ENCODE data around the gene RAB37.

The RAB37 gene

GRCh38 chr17:74736513-74737298, at the start of gene RAB37:
Gene RAB37, plus strand, starts transcription at chr17:74737256. Its CDS starts 17 bp downstream, at chr17:74737273.
- Histone ChIP-seq H3K36me3 (ENCODE audit: control insufficient read depth in 2 of 2, insufficient read depth in 1 of 2, low read length in 2 of 2) (no peaks in the 10 kb centered on the region), H3K4me1 (ENCODE audit: control insufficient read depth, insufficient read depth, low read length) (peaks cover 2% of the 10 kb centered on the region; the same call in 1 of the 2 replicates), H3K27ac (ENCODE audit: extremely low read depth, low read depth, low read length) (no peak within 1 kb of the TSS), H3K4me3 (ENCODE audit: low read depth, low read length) (peak within 1 kb of the TSS; percentile 5; the same call in 1 of the 2 replicates), H3K9me3 (ENCODE audit: control insufficient read depth, insufficient read depth, low read depth, low read length) (no peaks in the 10 kb centered on the region)
- CTCF ChIA-PET: interaction anchor here (0.5 to 3.7 kb wide), 15 partner anchors 9 to 1736 kb away, joined by 3 to 64 read pairs (median 4); partner anchors contain the start of gene NAT9
- POLR2A ChIA-PET: interaction anchor here (1.2 kb wide), 1 partner anchor 79 kb away, joined by 4 read pairs; no protein-coding TSS in a partner anchor
- TF ChIP-seq ZSCAN16 (tag by site-specific recombination; IDR thresholded peaks at IDR 0.05) (no peak), PRDM2 (tag by site-specific recombination; IDR thresholded peaks at IDR 0.05; ENCODE audit: borderline replicate concordance) (no peak), GLIS2 (tag by site-specific recombination; IDR thresholded peaks at IDR 0.05) (peak; percentile 87), ZNF777 (tag by site-specific recombination; IDR thresholded peaks at IDR 0.05; ENCODE audit: borderline replicate concordance) (peak; percentile 99), ZNF423 (tag by site-specific recombination; IDR thresholded peaks at IDR 0.05) (peak; percentile 36; the same call in 1 of the 2 replicates), ZNF221 (tag by site-specific recombination; IDR thresholded peaks at IDR 0.05; ENCODE audit: borderline replicate concordance) (no peak), ZNF311 (tag by site-specific recombination; IDR thresholded peaks at IDR 0.05; ENCODE audit: borderline replicate concordance) (no peak), ZSCAN23 (tag by site-specific recombination; IDR thresholded peaks at IDR 0.05) (no peak), ZNF514 (tag by site-specific recombination; IDR thresholded peaks at IDR 0.05) (no peak), ZNF335 (tag by site-specific recombination; conservative IDR thresholded peaks at IDR 0.05) (peak; percentile 50), ZNF10 (tag by site-specific recombination; IDR thresholded peaks at IDR 0.05) (no peak), ZNF792 (tag by site-specific recombination; IDR thresholded peaks at IDR 0.05) (no peak), GFI1B (tag by site-specific recombination; IDR thresholded peaks at IDR 0.05) (no peak), ZBTB20 (tag by site-specific recombination; IDR thresholded peaks at IDR 0.05) (peak; percentile 34; the same call in 1 of the 2 replicates), PRDM10 (tag by site-specific recombination; IDR thresholded peaks at IDR 0.05) (peak; percentile 86)
- TF ChIP-seq, protein P1, sequence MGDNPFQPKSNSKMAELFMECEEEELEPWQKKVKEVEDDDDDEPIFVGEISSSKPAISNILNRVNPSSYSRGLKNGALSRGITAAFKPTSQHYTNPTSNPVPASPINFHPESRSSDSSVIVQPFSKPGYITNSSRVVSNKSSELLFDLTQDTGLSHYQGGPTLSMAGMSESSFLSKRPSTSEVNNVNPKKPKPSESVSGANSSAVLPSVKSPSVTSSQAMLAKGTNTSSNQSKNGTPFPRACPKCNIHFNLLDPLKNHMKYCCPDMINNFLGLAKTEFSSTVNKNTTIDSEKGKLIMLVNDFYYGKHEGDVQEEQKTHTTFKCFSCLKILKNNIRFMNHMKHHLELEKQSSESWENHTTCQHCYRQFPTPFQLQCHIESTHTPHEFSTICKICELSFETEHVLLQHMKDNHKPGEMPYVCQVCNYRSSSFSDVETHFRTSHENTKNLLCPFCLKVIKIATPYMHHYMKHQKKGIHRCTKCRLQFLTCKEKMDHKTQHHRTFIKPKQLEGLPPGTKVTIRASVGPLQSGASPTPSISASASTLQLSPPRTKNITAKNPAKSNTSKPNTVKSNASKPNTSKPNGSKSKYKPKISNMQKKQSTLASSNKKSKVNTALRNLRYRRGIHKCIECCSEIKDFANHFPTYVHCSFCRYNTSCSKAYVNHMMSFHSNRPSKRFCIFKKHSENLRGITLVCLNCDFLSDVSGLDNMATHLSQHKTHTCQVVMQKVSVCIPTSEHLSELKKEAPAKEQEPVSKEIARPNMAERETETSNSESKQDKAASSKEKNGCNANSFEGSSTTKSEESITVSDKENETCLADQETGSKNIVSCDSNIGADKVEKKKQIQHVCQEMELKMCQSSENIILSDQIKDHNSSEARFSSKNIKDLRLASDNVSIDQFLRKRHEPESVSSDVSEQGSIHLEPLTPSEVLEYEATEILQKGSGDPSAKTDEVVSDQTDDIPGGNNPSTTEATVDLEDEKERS (tag by site-specific recombination; IDR thresholded peaks at IDR 0.05): no peak
- TF ChIP-seq, protein P2, sequence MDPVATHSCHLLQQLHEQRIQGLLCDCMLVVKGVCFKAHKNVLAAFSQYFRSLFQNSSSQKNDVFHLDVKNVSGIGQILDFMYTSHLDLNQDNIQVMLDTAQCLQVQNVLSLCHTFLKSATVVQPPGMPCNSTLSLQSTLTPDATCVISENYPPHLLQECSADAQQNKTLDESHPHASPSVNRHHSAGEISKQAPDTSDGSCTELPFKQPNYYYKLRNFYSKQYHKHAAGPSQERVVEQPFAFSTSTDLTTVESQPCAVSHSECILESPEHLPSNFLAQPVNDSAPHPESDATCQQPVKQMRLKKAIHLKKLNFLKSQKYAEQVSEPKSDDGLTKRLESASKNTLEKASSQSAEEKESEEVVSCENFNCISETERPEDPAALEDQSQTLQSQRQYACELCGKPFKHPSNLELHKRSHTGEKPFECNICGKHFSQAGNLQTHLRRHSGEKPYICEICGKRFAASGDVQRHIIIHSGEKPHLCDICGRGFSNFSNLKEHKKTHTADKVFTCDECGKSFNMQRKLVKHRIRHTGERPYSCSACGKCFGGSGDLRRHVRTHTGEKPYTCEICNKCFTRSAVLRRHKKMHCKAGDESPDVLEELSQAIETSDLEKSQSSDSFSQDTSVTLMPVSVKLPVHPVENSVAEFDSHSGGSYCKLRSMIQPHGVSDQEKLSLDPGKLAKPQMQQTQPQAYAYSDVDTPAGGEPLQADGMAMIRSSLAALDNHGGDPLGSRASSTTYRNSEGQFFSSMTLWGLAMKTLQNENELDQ (tag by site-specific recombination; IDR thresholded peaks at IDR 0.05; ENCODE audit: low read depth): no peak
- TF ChIP-seq, protein P3, sequence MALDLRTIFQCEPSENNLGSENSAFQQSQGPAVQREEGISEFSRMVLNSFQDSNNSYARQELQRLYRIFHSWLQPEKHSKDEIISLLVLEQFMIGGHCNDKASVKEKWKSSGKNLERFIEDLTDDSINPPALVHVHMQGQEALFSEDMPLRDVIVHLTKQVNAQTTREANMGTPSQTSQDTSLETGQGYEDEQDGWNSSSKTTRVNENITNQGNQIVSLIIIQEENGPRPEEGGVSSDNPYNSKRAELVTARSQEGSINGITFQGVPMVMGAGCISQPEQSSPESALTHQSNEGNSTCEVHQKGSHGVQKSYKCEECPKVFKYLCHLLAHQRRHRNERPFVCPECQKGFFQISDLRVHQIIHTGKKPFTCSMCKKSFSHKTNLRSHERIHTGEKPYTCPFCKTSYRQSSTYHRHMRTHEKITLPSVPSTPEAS (tag by site-specific recombination; IDR thresholded peaks at IDR 0.05): no peak

Measured in HEK293 (cell line).